Activated CD8-positive, alpha-beta memory T cell treated with anti-CD3 and anti-CD28 coated beads for 36 hours (primary cell): ENCODE results near the gene DDX60. TPM values are rescaled to one million over a fixed set of nuclear protein-coding genes. Genes with fewer than 3 reads are reported as not detected.
"Not testable (repeated sequence)": the region's sequence is repeated elsewhere in the genome, so short reads cannot be mapped to it uniquely, and the experiment has no call there.

Experiments used
- CTCF ChIA-PET: fragments of 350-600 bp; sonication (Branson Sonifier 250); formaldehyde crosslinking; loops from one replicate; lab custom pipeline; 2021; ENCODE audit warnings: antibody characterized with exemption; lab: Charles Lee
- POLR2A ChIA-PET: fragments of 350-600 bp; sonication (Branson Sonifier 250); formaldehyde crosslinking; loops from one replicate; lab custom pipeline; 2021; ENCODE audit warnings: antibody characterized with exemption; lab: Charles Lee
- total RNA-seq, 2 experiments: library from RNA; stranded (reverse); gene quantifications; one replicate each; pipeline ENCODE4 v1.2.3, GENCODE V29; 2021

The DDX60 gene
- total RNA-seq, 2 experiments from 2014 or later = 2.3 to 2.6 TPM

DNA sequence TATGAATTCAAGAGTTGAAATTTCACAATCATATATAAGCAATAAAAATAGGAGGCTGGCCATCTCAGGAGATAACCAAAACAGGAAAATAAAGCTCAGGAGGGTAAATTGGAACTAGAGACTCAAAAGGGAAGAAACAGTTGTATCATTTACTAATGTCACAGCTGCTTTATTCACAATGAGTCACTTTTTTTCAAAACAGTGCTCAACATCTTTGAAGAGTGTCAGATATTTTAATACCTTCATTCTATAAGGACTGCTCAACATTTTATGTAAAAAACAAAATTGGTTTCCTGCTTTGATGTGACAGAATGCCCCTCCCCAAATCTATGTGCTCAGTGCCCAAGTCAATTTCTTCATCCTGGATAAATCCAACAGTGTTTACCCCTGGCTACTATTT is 97.7 kb downstream of the DDX60 start:
- ChIA-PET CTCF (no interaction called here), POLR2A (no interaction called here)

DNA sequence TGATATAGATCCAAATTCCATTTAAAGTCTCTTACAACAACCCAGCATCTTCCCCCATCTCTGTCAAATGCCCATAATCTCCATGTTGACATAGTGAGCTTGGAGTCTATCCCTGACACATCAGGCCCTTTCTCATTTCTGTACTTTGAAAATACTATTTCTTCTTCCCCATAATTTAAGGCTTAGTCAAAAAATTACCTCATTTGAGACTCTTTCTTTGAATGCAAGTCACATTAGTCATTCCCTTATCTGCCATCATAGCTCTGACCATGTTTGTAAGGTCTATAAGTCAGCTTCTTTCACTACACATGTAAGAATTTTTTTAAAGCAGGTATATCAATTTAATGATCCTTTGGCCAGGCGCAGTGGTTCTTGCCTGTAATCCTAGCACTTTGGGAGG is 99.9 kb downstream of the DDX60 start:
- ChIA-PET POLR2A (no interaction called here), CTCF (no interaction called here)

DNA sequence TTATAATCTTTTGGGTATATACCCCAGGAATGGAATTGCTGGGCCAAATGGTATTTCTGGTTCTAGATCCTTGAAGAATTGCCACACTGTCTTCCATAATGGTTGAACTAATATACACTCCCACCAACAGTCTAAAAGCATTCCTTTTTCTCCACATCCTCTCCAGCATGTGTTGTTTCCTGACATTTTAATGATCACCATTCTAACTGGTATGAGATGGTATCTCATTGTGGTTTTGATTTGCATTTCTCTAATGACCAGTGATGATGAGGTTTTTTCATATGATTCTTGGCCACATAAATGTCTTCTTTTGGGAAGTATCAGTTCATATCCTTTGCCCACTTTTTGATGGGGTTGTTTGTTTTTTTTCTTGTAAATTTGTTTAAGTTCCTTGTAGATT is 105.0 kb downstream of the DDX60 start:
- CTCF ChIA-PET, POLR2A ChIA-PET: not testable (repeated sequence)

DNA sequence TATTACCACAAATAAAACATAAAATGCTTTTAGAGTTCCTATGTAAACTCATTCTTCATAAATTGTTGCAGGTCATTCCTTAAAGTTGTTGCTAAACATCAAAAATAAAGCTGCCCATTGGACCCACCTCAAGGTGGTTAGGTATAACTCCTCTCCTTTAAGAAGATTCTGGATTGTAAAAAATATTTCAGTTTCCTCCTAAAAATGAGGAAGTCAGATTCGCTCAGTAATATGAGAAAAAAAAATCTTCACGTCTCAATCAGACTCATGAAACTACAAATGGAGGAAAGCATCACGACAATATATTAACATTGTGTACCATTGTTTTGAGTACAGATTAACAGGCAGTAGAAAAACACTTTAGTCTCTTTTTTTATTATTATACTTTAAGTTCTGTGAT is 105.9 kb downstream of the DDX60 start:
- ChIA-PET CTCF (no interaction called here), POLR2A (no interaction called here)

DNA sequence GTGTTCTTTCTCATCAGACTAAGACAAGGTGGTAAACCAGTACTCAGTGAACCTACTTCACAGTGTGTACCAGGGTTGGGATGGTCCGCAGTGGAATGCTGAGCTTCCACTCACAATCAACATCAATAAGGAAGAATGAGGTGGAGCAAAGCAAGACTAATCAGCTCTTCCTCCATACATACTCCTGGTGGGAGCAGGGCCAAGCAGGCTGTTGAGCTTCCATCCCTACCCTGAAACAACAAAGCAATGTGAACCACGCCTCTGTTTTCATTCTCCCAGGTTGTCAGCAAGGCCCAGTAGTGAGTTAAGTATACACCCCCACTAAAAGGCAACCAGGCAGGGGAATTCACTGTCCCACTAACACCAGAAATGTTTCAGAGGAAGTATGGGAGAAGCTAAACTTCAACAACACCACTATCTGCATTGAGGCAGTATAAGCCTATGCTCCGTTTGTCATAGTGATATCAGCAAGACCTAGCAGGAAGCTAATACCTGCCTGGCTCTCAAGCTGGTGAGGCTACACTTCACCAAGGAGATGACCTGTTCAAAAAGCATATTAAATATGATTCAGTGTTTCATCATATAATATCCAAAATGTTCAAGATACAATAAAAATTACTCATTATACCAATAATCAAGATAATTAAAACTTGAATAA is 109.5 kb downstream of the DDX60 start:
- CTCF ChIA-PET = no interaction called here
- POLR2A ChIA-PET = no interaction called here

DNA sequence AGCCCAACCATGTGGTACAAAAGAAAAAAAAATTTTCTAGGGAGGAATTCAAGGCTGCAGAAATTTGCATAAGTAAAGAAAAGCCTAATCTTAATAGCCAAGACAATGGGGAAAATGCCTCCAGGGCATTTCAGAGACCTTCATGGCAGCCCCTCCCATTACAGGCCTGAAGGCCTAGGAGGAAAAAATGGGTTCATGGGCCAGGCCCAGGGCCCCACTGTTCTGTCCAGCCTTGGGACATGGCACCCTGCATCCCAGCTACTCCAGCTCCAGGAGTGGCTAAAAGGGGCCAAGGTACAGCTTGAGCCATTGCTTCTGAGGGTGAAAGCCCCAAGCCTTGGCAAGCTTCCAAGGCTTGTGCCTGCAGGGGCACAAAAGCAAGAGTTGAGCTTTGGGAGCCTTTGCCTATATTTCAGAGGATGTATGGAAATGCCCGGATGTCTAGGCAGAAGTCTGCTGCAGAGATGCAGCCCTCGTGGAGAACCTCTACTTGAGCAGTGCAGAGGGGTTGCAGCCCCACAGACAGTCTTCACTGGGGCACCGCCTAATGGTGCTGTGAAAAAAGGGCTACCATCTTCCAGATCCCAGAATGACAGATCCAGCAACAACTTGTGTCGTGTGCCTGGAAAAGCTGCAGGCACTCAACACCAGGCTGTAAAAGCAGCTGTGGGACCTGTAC is 115.2 kb downstream of the DDX60 start:
- CTCF ChIA-PET = no interaction called here
- POLR2A ChIA-PET = no interaction called here

DNA sequence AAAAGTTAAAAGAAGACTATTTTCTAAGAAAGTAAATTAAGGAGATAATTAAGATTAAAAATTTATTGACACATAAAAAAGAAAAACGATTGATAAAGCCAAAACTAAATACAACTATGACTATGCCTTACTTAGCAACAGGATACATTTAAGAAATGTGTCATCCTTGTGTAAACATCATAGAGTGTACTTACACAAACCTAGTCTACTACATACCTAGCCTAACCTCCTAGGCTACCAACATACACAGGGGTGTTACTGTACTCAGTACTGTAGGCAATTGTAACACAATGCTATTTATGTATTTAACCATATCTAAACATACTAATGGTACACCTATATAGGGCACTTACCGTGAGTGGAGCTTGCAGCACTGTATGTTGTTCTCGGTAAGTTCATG is 117.9 kb downstream of the DDX60 start:
- CTCF ChIA-PET = no interaction called here

DNA sequence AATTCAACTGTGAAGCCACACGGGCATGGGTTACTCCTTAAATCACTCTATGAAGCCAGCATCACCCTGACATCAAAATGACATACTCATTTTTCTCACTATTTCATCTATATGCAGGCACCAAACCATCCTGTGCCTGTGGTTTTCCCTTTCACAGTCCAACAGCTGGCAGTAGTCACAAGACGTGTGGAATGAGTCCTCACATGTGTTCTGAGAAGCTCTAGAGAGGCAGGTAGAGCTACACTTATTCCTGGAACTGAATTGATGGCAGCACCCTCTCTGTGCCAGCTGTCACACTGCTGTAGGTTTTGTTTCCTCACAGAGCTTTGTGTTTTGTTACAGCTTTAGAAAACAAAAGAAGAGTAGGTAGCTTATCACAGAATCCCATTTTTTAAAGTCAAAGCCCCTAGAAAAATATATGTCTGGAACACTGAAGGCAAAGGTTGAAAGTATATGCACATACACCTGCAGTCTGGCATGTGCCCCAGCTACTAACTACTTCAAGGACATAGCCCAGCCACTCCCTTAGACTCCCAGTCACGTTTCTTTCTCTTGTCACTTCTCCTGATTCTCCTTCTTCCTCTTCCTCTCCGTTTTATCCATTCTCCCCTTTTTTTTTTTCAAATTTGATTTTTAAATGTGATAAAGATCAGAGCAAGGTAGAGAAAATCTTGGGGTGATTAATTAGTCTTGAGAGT is 119.1 kb downstream of the DDX60 start:
- ChIA-PET CTCF (no interaction called here), POLR2A (no interaction called here)

More for the DNA sequence above, 117.9 kb downstream of the DDX60 start:
- POLR2A ChIA-PET = no interaction called here

DNA sequence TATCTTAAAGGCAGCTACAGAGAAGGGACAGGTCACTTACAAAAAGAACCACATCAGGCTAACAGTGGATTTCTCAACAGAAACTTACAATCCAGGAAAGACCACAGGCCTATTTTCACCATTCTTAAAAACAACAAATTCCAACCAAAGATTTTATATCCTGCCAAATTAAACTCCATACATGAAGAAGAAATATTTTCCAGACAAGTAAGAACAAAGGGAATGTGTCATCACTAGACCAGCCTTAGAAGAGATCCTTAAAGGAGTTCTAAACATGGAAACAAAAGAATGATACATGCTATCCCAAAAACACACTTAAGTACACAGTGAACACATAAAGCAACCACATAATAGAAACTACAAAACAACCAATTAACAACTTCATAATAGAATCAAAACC is 120.6 kb downstream of the DDX60 start:
- CTCF ChIA-PET = no interaction called here
- POLR2A ChIA-PET = no interaction called here

DNA sequence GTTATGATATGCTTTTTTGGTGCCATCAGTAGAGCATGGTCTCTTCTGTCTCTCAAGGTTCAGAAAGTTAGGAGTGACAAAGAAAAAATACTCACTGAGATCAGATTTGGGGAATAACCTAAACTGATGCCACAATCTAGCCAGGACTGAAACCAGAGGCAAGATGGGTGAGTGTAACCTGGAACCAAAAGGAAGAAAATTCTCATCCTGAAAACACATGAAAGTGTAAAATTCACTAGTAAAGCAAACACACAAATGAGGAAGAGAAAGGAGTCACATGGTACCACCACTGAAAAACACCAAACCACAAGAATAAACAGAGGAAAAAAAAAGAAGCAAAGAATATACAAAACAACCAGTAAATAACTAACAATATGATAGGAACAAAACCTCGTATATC is 129.8 kb downstream of the DDX60 start:
- ChIA-PET CTCF (no interaction called here), POLR2A (no interaction called here)

DNA sequence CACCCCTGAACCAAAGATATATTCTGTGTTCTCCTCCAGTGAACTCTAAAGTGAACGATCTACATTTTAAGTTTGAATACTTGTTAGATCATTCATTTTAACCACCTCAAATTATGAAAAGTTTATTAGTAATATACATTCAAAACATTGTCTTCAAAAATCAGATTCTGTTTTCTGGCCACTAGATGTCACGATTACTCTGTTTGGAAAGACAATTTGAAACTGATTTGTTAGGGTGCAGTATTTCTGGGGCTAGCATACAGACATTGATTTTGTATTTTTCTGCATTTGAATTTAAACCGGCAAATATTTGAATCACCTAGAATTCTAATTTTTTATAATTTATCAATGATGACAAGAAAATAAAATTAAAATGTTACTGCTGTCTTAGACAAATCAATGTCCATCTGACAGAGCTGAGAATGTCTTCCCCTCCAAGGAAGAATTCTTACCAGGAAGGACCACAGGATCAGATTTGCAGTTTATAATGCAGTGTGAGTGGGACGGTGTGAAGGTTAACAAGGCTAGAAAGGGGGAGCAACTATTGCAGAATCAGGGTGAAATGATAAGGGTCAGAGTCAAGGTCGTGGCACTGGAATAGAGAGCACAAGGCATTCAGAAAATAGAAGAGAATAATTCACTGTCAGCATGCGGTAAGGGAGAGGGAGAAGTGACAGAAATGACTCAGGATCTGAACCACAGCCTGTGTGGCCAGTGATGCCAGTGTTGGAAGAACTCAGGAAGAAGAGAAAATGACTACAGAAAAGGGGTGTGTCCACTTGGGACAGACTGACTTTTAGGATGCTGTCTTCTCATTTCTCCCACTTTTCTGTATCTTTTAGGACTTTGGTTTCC is 134.6 kb downstream of the DDX60 start:
- POLR2A ChIA-PET = no interaction called here
- CTCF ChIA-PET = no interaction called here

DNA sequence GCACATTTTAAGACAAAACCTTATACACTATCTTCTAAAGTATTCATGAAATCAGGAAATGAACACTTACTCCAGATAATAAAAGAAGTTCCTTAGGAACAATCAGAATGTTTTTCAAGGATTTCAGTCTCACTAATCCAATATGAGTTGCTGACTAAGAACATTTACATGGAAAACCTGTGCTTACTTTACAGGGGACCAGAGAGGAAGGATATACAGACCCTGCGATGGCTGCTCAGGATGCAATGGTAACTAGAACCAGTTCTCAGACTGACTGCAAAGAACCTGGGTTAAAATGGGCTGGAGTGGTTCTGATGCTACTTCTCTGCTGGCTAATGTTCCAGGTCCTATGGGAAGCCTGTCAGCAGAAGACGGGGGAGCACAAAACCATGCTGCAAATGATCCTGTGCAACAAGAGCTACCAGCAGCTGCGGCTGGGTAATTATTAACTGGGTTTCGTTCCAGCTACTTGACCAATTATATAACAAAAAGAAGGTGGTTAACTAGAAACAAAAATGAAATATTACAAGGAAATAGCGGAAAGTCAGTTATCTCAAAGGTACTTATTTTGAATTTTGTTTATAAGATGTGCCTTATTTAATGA is 140.9 kb downstream of the DDX60 start:
- ChIA-PET POLR2A (no interaction called here), CTCF (no interaction called here)

DNA sequence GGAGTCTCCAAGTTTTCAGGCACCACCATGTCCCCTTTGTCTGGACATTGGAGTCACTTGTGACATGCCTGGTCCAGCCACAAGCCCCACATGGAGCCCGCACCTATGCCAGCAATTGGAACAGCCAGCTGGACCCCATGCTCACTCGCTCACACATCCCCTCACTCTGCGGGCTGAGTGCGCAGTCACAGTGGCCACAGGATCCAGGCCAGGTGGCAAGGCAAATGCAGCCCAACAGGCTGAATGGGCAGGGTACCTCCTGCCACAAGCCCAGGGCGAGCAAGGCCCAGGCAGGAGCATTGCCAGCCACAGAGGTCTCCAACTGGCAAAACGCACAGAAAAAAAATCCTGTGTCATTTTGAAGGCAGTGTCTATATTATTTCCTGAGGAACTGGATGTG is 144.2 kb downstream of the DDX60 start:
- POLR2A ChIA-PET = no interaction called here
- CTCF ChIA-PET = no interaction called here

DNA sequence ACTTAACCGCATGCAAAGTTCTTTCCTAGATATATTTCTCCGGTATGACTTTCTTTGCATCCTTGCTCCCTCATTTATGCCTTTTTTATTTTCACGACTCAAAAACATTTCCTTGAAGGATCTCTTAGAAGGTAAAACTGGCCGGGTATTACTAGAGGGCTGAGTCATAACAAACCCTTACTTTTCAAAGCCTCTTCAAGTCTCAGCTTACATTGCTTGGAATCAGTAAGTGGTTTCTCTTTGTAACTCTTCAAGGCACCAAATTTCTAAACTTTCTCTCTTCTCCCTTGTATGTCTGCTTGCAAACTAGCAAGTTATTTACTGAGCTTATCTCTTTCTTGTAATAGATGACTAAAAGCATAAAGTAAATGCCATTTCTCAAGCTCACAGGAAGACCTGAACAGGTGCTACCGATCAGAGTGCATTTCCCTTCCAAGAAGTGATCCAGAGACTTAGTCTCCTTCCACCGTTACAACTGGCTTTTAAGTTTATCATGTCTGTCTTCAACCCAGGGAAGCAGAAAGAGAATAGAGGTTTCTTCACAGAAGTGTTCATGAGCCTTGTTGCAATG is 150.8 kb downstream of the DDX60 start:
- ChIA-PET CTCF (no interaction called here), POLR2A (no interaction called here)

Other genes starting within 250 kb of the DDX60 start
- gene ANXA10, start 226.2 kb downstream of the DDX60 start, total RNA-seq = not detected
- 1 to 10 TPM; 4.7 TPM for gene DDX60L, start 161.7 kb upstream of the DDX60 start, total RNA-seq
- under 1 TPM; 0.69 to 0.84 TPM for gene PALLD, start 178.3 kb upstream of the DDX60 start, total RNA-seq